Upper lobe of right lung (tissue), 1 donor: ENCODE measurements around the gene RASD1. TPM values are rescaled to one million over a fixed set of nuclear protein-coding genes. Genes with fewer than 3 reads are reported as not detected.

Source experiments
- ATAC-seq: fragments of 200-7000 bp; cut with Tn5 transposase; one replicate; pipeline ENCODE4 v1.9.1; 2020; ENCODE audit warnings: mild to moderate bottlenecking, moderate library complexity
- DNase-seq: peaks from one replicate; pipeline ENCODE4 v3.0.0-alpha.2; 2020
- H3K27ac ChIP-seq: fragments of 200-600 bp; one replicate; pipeline ENCODE4 v1.8.0; 2022
- H3K27me3 ChIP-seq: fragments of 200-600 bp; one replicate; pipeline ENCODE4 v1.8.0; 2022; ENCODE audit warnings: mild to moderate bottlenecking
- H3K36me3 ChIP-seq: fragments of 200-600 bp; one replicate; pipeline ENCODE4 v1.8.0; 2022
- H3K4me1 ChIP-seq: fragments of 200-600 bp; one replicate; pipeline ENCODE4 v1.8.0; 2022
- H3K4me3 ChIP-seq: fragments of 200-600 bp; one replicate; pipeline ENCODE4 v1.8.0; 2022; ENCODE audit warnings: mild to moderate bottlenecking
- H3K9me3 ChIP-seq: fragments of 200-600 bp; one replicate; pipeline ENCODE4 v1.8.0; 2022
- intact Hi-C: fragments of 100-400 bp; cut with DNase I; formaldehyde crosslinking; loops from one replicate; pipeline ENCODE4 v1.11.0; 2022
- total RNA-seq: library from RNA; stranded (reverse); fragmentation: NEBNext Ultra II Directional; extraction: Animal tissue kit (Norgen Biotek cat#: 25700); gene quantifications from one replicate; pipeline ENCODE4 v1.2.1, GENCODE V29; 2021
- TF ChIP-seq, protein P1 (sequence below): fragments of 200-600 bp; IDR thresholded peaks from one replicate; pipeline ENCODE4 v1.8.0; 2022; ENCODE audit warnings: antibody characterized with exemption
- donor health status: DM: no; HTN: yes; CAD: no; lungs with severe emphysema.

The RASD1 gene
- total RNA-seq, 1 donor from 2014 or later: 39.2 TPM

DNA sequence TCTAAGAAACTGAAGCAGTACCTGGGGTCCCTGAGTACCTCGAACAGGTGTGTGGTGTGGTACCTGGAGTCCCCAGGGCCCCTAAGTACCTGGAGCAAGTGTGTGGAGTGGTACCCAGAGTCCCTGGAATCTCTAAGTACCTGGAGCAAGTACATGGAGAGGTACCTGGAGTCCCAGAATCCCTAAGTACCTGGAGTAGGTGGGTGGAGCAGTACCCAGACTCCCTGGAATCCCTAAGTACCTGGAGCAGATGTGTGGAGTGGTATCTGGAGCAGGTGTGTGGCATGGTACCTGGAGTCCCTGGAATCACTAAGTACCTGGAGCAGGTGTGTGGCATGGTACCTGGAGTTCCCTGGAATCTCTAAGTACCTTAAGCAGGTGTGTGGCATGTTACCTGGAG lies 41.9 kb downstream of the RASD1 start:
- no peaks in the 10 kb centered on the region for H3K4me1 ChIP-seq
- no peaks in the 10 kb centered on the region for H3K27me3 ChIP-seq
- H3K9me3 ChIP-seq: no peaks in the 10 kb centered on the region
- no peaks in the 10 kb centered on the region for H3K36me3 ChIP-seq
- intact Hi-C loops: no loop called here
- no peak overlapping the region for H3K4me3 ChIP-seq
- peak; percentile 75 for ATAC-seq
- TF ChIP-seq, protein P1, sequence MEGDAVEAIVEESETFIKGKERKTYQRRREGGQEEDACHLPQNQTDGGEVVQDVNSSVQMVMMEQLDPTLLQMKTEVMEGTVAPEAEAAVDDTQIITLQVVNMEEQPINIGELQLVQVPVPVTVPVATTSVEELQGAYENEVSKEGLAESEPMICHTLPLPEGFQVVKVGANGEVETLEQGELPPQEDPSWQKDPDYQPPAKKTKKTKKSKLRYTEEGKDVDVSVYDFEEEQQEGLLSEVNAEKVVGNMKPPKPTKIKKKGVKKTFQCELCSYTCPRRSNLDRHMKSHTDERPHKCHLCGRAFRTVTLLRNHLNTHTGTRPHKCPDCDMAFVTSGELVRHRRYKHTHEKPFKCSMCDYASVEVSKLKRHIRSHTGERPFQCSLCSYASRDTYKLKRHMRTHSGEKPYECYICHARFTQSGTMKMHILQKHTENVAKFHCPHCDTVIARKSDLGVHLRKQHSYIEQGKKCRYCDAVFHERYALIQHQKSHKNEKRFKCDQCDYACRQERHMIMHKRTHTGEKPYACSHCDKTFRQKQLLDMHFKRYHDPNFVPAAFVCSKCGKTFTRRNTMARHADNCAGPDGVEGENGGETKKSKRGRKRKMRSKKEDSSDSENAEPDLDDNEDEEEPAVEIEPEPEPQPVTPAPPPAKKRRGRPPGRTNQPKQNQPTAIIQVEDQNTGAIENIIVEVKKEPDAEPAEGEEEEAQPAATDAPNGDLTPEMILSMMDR: no peak
- H3K27ac ChIP-seq: no peak overlapping the region
- no peak for DNase-seq

DNA sequence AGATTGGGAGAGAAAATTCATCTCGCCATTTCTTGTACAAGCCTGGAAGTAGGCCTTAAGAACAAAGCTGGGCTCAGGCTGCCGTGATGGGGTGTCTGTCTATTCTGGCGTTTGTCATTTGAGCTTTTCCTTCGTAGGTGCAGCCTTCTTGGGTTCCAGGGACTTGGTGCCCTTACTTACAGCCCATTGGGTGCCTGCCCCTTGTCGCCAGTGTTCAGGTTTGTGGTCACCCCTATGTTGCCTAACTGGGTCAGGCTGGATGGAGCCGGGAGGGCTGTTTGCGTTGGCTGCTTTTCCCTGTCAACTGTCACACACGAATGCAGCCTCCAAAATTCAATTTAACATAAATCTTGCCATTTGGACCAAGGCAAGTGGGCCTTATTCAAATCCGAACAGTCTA lies 43.1 kb downstream of the RASD1 start:
- no peak for ATAC-seq
- intact Hi-C loops: no loop called here

GRCh38 chr17:17448723-17449122 lies 47.5 kb downstream of the RASD1 start:
- no peak overlapping the region for H3K4me3 ChIP-seq
- no peaks in the 10 kb centered on the region for H3K36me3 ChIP-seq
- no peaks in the 10 kb centered on the region for H3K27me3 ChIP-seq
- TF ChIP-seq, protein P1: no peak
- no peak overlapping the region for H3K27ac ChIP-seq
- H3K4me1 ChIP-seq: peaks cover 14% of the 10 kb centered on the region
- no peaks in the 10 kb centered on the region for H3K9me3 ChIP-seq
- no peak for ATAC-seq
- intact Hi-C loops: no loop called here
- DNase-seq: no peak

More for the DNA sequence above, 43.1 kb downstream of the RASD1 start:
- H3K36me3 ChIP-seq: no peaks in the 10 kb centered on the region
- no peak overlapping the region for H3K27ac ChIP-seq
- no peak for DNase-seq
- H3K4me1 ChIP-seq: no peaks in the 10 kb centered on the region
- H3K27me3 ChIP-seq: no peaks in the 10 kb centered on the region
- TF ChIP-seq, protein P1: no peak
- no peak overlapping the region for H3K4me3 ChIP-seq
- H3K9me3 ChIP-seq: no peaks in the 10 kb centered on the region

DNA sequence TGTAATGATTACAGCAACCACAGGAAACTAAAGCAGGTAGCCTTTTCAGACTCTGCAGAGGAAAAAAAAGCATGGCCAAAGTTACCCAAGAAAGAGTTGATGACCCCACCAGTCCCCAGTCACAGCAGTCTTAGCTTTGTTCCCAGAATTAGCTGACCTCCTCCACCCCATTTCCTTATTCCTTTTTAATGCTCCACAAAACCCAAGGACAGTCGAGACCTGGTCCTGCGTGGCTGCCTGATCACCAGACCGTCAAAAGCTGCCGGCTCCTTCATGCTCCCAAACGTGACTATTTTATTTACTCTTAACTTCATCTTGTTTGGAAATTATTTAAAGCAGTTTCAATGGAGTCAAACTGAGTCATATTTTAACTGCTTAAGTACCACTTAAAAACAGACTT lies 48.1 kb downstream of the RASD1 start:
- ATAC-seq: no peak
- intact Hi-C loops: no loop called here

DNA sequence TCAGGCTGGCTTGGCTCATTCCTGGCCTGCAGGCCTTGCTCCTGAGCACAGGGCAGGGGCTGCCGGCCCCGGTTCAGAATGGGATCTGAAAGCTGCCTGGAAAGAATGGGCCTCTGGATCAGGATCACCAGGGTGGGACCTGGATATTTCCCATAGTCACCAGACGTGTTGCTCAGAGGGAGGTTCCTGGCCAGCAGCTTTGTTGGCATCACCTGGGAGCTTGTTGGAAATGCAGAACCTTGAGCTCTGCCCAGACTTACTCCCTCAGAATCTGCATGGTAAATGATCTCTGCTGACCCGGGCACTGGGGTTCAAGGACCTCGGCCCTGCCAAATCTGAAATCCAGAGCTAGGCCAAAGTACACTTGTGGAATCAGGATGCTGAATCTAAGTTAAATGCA lies 48.9 kb downstream of the RASD1 start:
- DNase-seq (no peak), ATAC-seq (no peak)
- H3K27me3 ChIP-seq: no peaks in the 10 kb centered on the region
- H3K9me3 ChIP-seq: no peaks in the 10 kb centered on the region
- intact Hi-C loops: no loop called here
- no peak overlapping the region for H3K4me3 ChIP-seq
- H3K27ac ChIP-seq: no peak overlapping the region
- H3K4me1 ChIP-seq: peaks cover 14% of the 10 kb centered on the region
- TF ChIP-seq, protein P1: no peak
- no peaks in the 10 kb centered on the region for H3K36me3 ChIP-seq

More for the DNA sequence above, 48.1 kb downstream of the RASD1 start:
- H3K36me3 ChIP-seq: no peaks in the 10 kb centered on the region
- no peaks in the 10 kb centered on the region for H3K27me3 ChIP-seq
- TF ChIP-seq, protein P1: no peak
- DNase-seq: no peak
- H3K4me1 ChIP-seq: peaks cover 14% of the 10 kb centered on the region
- no peak overlapping the region for H3K27ac ChIP-seq
- H3K4me3 ChIP-seq: no peak overlapping the region
- H3K9me3 ChIP-seq: no peaks in the 10 kb centered on the region

DNA sequence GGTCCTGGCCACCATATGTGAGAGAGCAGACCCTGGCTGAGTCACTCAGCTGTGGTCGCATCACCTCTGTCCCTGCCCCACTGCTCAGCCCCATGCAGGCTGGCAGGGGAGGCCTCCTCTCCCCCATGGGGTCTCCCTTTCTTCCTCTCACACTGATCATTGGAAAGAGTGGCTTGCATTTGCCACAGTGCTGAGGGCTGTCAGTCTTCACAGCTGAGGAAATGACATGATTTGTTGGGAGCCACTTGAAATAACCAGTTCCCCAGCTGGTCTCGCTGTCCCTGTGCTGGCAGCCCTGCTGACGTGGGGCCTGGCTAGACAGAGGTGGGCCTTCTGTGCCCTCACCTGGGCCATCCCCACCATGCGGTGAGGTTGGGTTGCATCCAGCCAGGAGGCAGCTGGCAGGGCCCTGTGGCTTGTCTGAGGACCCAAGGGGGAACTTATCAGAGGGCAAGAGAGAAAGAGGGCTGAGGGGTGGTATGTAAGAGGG lies 49.5 kb downstream of the RASD1 start:
- TF ChIP-seq, protein P1: no peak

More for the DNA sequence above, 49.5 kb downstream of the RASD1 start:
- Histone ChIP-seq H3K36me3 (no peaks in the 10 kb centered on the region), H3K4me3 (no peak overlapping the region), H3K9me3 (no peaks in the 10 kb centered on the region), H3K27me3 (no peaks in the 10 kb centered on the region), H3K27ac (peak overlapping the region; percentile 14), H3K4me1 (peaks cover 14% of the 10 kb centered on the region)
- DNase-seq (no peak), ATAC-seq (peak; percentile 30)
- intact Hi-C loops: no loop called here
